GM18873 (cell line): Measurements from ENCODE around the gene C1QTNF1.

Experiments used
- ATAC-seq: cut with Tn5 transposase; IDR thresholded peaks from one replicate; pipeline ENCODE4 v1.9.1; 2021; ENCODE audit warnings: mild to moderate bottlenecking, moderate library complexity, moderate number of reproducible peaks; ENCODE audit not compliant: unreplicated experiment, low FRiP score

The C1QTNF1 gene

GRCh38 chr17:79023886-79024771, at the start of gene C1QTNF1:
C1QTNF1 (plus strand) TSS chr17:79024169; CDS start chr17:79043969, 19,800 bp downstream.
- no peak for ATAC-seq

- no peak for ATAC-seq
Observed at GRCh38 chr17:78974635-78975591, 49.1 kb upstream of the C1QTNF1 start.

GRCh38 chr17:78976907-78977680, 46.9 kb upstream of the C1QTNF1 start:
- no peak for ATAC-seq

- ATAC-seq = no peak
Observed at GRCh38 chr17:78977681-78977943, 46.4 kb upstream of the C1QTNF1 start.

- ATAC-seq = no peak
Observed at GRCh38 chr17:78977997-78978973, 45.7 kb upstream of the C1QTNF1 start.

- no peak for ATAC-seq
Observed at GRCh38 chr17:78979780-78980623, 44.0 kb upstream of the C1QTNF1 start, which contains the start of gene LGALS3BP. LGALS3BP (minus strand) TSS chr17:78979923; CDS start chr17:78977191, 2,732 bp downstream.

GRCh38 chr17:78980624-78980972, 43.4 kb upstream of the C1QTNF1 start:
- ATAC-seq = no peak

- ATAC-seq = no peak
Observed at GRCh38 chr17:78981010-78981888, 42.7 kb upstream of the C1QTNF1 start.

GRCh38 chr17:78985395-78985794, 38.6 kb upstream of the C1QTNF1 start:
- ATAC-seq = no peak

GRCh38 chr17:78986048-78986648, 37.8 kb upstream of the C1QTNF1 start:
- ATAC-seq = no peak

- no peak for ATAC-seq
Observed at GRCh38 chr17:78986649-78987328, 37.2 kb upstream of the C1QTNF1 start.

- no peak for ATAC-seq
Observed at GRCh38 chr17:78988152-78988551, 35.8 kb upstream of the C1QTNF1 start.

- no peak for ATAC-seq
Observed at GRCh38 chr17:78990349-78991016, 33.5 kb upstream of the C1QTNF1 start.

GRCh38 chr17:78991017-78991738, 32.8 kb upstream of the C1QTNF1 start:
- no peak for ATAC-seq

- no peak for ATAC-seq
Observed at GRCh38 chr17:78991906-78992532, 31.9 kb upstream of the C1QTNF1 start.
